Tibial nerve (tissue), 4 donors: ENCODE data around the gene PIP5K1B. TPM values are rescaled to one million over a fixed set of nuclear protein-coding genes. Genes with fewer than 3 reads are reported as not detected.

Experiments
- DNase-seq, 2 donors: peaks; one replicate each; pipeline ENCODE4 v3.0.0-alpha.2; 2019; ENCODE audit warnings: low spot score in 2 of 2
- H3K27ac ChIP-seq, 4 donors: fragments of 200-600 bp; sonication (generic) in 3 of 4; one replicate each; pipeline ENCODE4 v1.5.1; 2017 to 2019; ENCODE audit warnings: mild to moderate bottlenecking in 1 of 4
- H3K27me3 ChIP-seq, 2 donors: fragments of 200-600 bp; sonication (generic) in 1 of 2; one replicate each; pipeline versions ENCODE4 v1.5.1 to v1.6.0; 2017 to 2019
- H3K36me3 ChIP-seq, 3 donors: fragments of 200-600 bp; sonication (generic); one replicate each; pipeline ENCODE4 v1.5.1; 2018 to 2019
- H3K4me1 ChIP-seq, 4 donors: fragments of 200-600 bp; sonication (generic) in 3 of 4; one replicate each; pipeline ENCODE4 v1.5.1; 2017 to 2019
- H3K4me3 ChIP-seq, 4 donors: fragments of 200-600 bp; sonication (generic) in 3 of 4; one replicate each; pipeline ENCODE4 v1.5.1; 2017 to 2019; ENCODE audit warnings: mild to moderate bottlenecking in 1 of 4, moderate library complexity in 1 of 4
- H3K9me3 ChIP-seq, 4 donors: fragments of 200-600 bp; sonication (generic) in 3 of 4; one replicate each; pipeline ENCODE4 v1.5.1; 2017 to 2019
- CTCF ChIP-seq, 5 experiments: fragments of 200-600 bp in 3 of 5; fragments of 450-650 bp in 2 of 5; sonication (generic) in 3 of 5; IDR thresholded peaks; one replicate each; pipeline ENCODE4 v1.5.1; 2016 to 2019; ENCODE audit warnings: antibody characterized with exemption in 5 of 5, mild to moderate bottlenecking in 3 of 5, moderate library complexity in 2 of 5
- EP300 ChIP-seq, 2 donors: sonication (generic); formaldehyde crosslinking; IDR thresholded peaks; one replicate each; pipeline ENCODE4 v1.6.1; 2017; ENCODE audit warnings: antibody characterized with exemption in 2 of 2, mild to moderate bottlenecking in 1 of 2
- POLR2A ChIP-seq, 2 donors: fragments of 450-650 bp; IDR thresholded peaks; one replicate each; pipeline ENCODE4 v1.6.1; 2017; ENCODE audit warnings: antibody characterized with exemption in 2 of 2, mild to moderate bottlenecking in 2 of 2, moderate library complexity in 2 of 2
- WGBS, 2 donors: methylation state at CpG; one replicate each; pipeline ENCODE4 v1.1.5; 2018; 5-methylcytosine and 5-hydroxymethylcytosine counted together
- total RNA-seq, 4 donors: library from RNA; depleted of rRNA; stranded (reverse); fragments of >200 nt; gene quantifications; one replicate each; pipeline ENCODE4 v1.1.0, GENCODE V29; 2016

The PIP5K1B gene
- total RNA-seq, 4 donors from 2014 or later: 0.20 to 6.8 (median 3.5) TPM

GRCh38 chr9:68925175-68925574, 220.1 kb downstream of the PIP5K1B start:
- 44 to 48% methylated on average over 6 of the region's 6 CpGs for WGBS, 2 donors
- Histone ChIP-seq H3K9me3 (no peaks in the 10 kb centered on the region), H3K36me3 (no peaks in the 10 kb centered on the region), H3K4me3 (no peak overlapping the region), H3K27ac (no peak overlapping the region), H3K27me3 (no peaks in the 10 kb centered on the region), H3K4me1 (no peaks in the 10 kb centered on the region)
- TF ChIP-seq EP300 (IDR thresholded peaks at IDR 0.05) (no peak), POLR2A (IDR thresholded peaks at IDR 0.05) (no peak), CTCF (IDR thresholded peaks at IDR 0.05) (no peak)
- DNase-seq: no peak

- no peak for DNase-seq
- no peak overlapping the region for H3K4me3 ChIP-seq
- no peaks in the 10 kb centered on the region for H3K36me3 ChIP-seq
- H3K27ac ChIP-seq: no peak overlapping the region
- H3K4me1 ChIP-seq: no peaks in the 10 kb centered on the region
- 73 to 82% methylated on average over 2 of the region's 2 CpGs for WGBS, 2 donors
- no peaks in the 10 kb centered on the region for H3K27me3 ChIP-seq
- TF ChIP-seq POLR2A (IDR thresholded peaks at IDR 0.05): no peak
- TF ChIP-seq EP300 (IDR thresholded peaks at IDR 0.05): no peak
- TF ChIP-seq CTCF (IDR thresholded peaks at IDR 0.05): no peak
- no peaks in the 10 kb centered on the region for H3K9me3 ChIP-seq
Observed at GRCh38 chr9:68927165-68927564, 222.1 kb downstream of the PIP5K1B start.

GRCh38 chr9:68931821-68932220, 226.8 kb downstream of the PIP5K1B start:
- H3K36me3 ChIP-seq: no peaks in the 10 kb centered on the region
- no peak for DNase-seq
- H3K4me3 ChIP-seq: no peak overlapping the region
- H3K27me3 ChIP-seq: no peaks in the 10 kb centered on the region
- 44 to 48% methylated on average over 6 of the region's 6 CpGs for WGBS, 2 donors
- no peaks in the 10 kb centered on the region for H3K9me3 ChIP-seq
- H3K4me1 ChIP-seq: no peaks in the 10 kb centered on the region
- TF ChIP-seq POLR2A (IDR thresholded peaks at IDR 0.05): no peak
- TF ChIP-seq CTCF (IDR thresholded peaks at IDR 0.05): no peak
- no peak for TF ChIP-seq EP300 (IDR thresholded peaks at IDR 0.05)
- no peak overlapping the region for H3K27ac ChIP-seq

GRCh38 chr9:68932458-68932857, 227.4 kb downstream of the PIP5K1B start:
- no peaks in the 10 kb centered on the region for H3K36me3 ChIP-seq
- no peak for TF ChIP-seq POLR2A (IDR thresholded peaks at IDR 0.05)
- no peak for TF ChIP-seq EP300 (IDR thresholded peaks at IDR 0.05)
- no peak for TF ChIP-seq CTCF (IDR thresholded peaks at IDR 0.05)
- DNase-seq: no peak
- H3K4me1 ChIP-seq: no peaks in the 10 kb centered on the region
- 74 to 76% methylated on average over 1 of the region's 1 CpG for WGBS, 2 donors
- no peak overlapping the region for H3K4me3 ChIP-seq
- H3K9me3 ChIP-seq: no peaks in the 10 kb centered on the region
- no peak overlapping the region for H3K27ac ChIP-seq
- no peaks in the 10 kb centered on the region for H3K27me3 ChIP-seq

- DNase-seq: no peak
- no peak for TF ChIP-seq POLR2A (IDR thresholded peaks at IDR 0.05)
- no peak for TF ChIP-seq CTCF (IDR thresholded peaks at IDR 0.05)
- no peak for TF ChIP-seq EP300 (IDR thresholded peaks at IDR 0.05)
- Histone ChIP-seq H3K27ac (no peak overlapping the region), H3K27me3 (no peaks in the 10 kb centered on the region), H3K9me3 (no peaks in the 10 kb centered on the region), H3K36me3 (no peaks in the 10 kb centered on the region), H3K4me1 (no peaks in the 10 kb centered on the region), H3K4me3 (no peak overlapping the region)
- WGBS, 2 donors: 51 to 57% methylated on average over 4 of the region's 4 CpGs
Observed at GRCh38 chr9:68933434-68934328, 228.6 kb downstream of the PIP5K1B start.
